HFF-Myc (cell line): ENCODE results near the gene ISCA2.

Source experiments
- DNase-seq: peaks from one replicate; pipeline ENCODE4 v3.0.0-alpha.2; 2011; ENCODE audit warnings: low read depth; ENCODE audit errors: extremely low read depth
- H3K4me3 ChIP-seq: replicated peaks from 2 replicates; pipeline ENCODE4 v1.5.1; 2011; ENCODE audit warnings: low read depth, mild to moderate bottlenecking, control low read depth, low read length
- CTCF ChIP-seq: IDR thresholded peaks from 2 replicates; pipeline ENCODE4 v1.5.1; 2012; ENCODE audit warnings: mild to moderate bottlenecking, low read depth, low read length, control low read depth; ENCODE audit errors: missing control alignments

Gene ISCA2

GRCh38 chr14:74517731-74518130 is 24.2 kb downstream of the ISCA2 start:
- no peak for DNase-seq
- H3K4me3 ChIP-seq = no peak overlapping the region
- no peak for TF ChIP-seq CTCF

- no peak overlapping the region for H3K4me3 ChIP-seq
- DNase-seq = no peak
- TF ChIP-seq CTCF = no peak
Observed at GRCh38 chr14:74518221-74518620, 24.7 kb downstream of the ISCA2 start.

GRCh38 chr14:74519316-74520074 is 25.9 kb downstream of the ISCA2 start:
- no peak for TF ChIP-seq CTCF
- DNase-seq = no peak
- H3K4me3 ChIP-seq = no peak overlapping the region

- no peak overlapping the region for H3K4me3 ChIP-seq
- no peak for DNase-seq
- no peak for TF ChIP-seq CTCF
Observed at GRCh38 chr14:74521756-74522155, 28.2 kb downstream of the ISCA2 start.

- no peak for TF ChIP-seq CTCF
Observed at GRCh38 chr14:74522740-74523139, 29.2 kb downstream of the ISCA2 start.

GRCh38 chr14:74524076-74524811 is 30.7 kb downstream of the ISCA2 start:
- no peak for TF ChIP-seq CTCF
- no peak for DNase-seq
- no peak overlapping the region for H3K4me3 ChIP-seq

More at GRCh38 chr14:74522740-74523139, 29.2 kb downstream of the ISCA2 start:
- H3K4me3 ChIP-seq = no peak overlapping the region
- no peak for DNase-seq
